GM12873 (cell line): ENCODE measurements around the gene MLYCD.

Source experiments
- CTCF ChIP-seq: IDR thresholded peaks from 2 replicates; pipeline ENCODE4 v1.5.1; 2012; ENCODE audit warnings: low read depth, mild to moderate bottlenecking, moderate library complexity, low read length, control low read depth; ENCODE audit not compliant: insufficient read depth; ENCODE audit errors: missing control alignments

MLYCD gene

GRCh38 chr16:83898463-83899271 is at the start of gene MLYCD:
Gene MLYCD (plus strand): TSS chr16:83899115. CDS start chr16:83899145, 30 bp downstream.
- no peak for TF ChIP-seq CTCF

- no peak for TF ChIP-seq CTCF
Measured at GRCh38 chr16:83849421-83849820, 49.5 kb upstream of the MLYCD start.

GRCh38 chr16:83850947-83851346 is 48.0 kb upstream of the MLYCD start:
- no peak for TF ChIP-seq CTCF

GRCh38 chr16:83851473-83851872 is 47.4 kb upstream of the MLYCD start:
- no peak for TF ChIP-seq CTCF

GRCh38 chr16:83852774-83853173 is 46.1 kb upstream of the MLYCD start:
- TF ChIP-seq CTCF: no peak

GRCh38 chr16:83853834-83854233 is 45.1 kb upstream of the MLYCD start:
- TF ChIP-seq CTCF: no peak

GRCh38 chr16:83854420-83854819 is 44.5 kb upstream of the MLYCD start:
- no peak for TF ChIP-seq CTCF
